ENCODE results near the gene MCRIP1. TPM values are rescaled to one million over a fixed set of nuclear protein-coding genes. Genes with fewer than 3 reads are reported as not detected.

Gene MCRIP1
- total and polyA plus RNA-seq, 2 of the 13 experiments (the other 11 are each of a cell fraction or from before 2014, with no cell fraction given): 79.7 to 84.9 TPM

DNA sequence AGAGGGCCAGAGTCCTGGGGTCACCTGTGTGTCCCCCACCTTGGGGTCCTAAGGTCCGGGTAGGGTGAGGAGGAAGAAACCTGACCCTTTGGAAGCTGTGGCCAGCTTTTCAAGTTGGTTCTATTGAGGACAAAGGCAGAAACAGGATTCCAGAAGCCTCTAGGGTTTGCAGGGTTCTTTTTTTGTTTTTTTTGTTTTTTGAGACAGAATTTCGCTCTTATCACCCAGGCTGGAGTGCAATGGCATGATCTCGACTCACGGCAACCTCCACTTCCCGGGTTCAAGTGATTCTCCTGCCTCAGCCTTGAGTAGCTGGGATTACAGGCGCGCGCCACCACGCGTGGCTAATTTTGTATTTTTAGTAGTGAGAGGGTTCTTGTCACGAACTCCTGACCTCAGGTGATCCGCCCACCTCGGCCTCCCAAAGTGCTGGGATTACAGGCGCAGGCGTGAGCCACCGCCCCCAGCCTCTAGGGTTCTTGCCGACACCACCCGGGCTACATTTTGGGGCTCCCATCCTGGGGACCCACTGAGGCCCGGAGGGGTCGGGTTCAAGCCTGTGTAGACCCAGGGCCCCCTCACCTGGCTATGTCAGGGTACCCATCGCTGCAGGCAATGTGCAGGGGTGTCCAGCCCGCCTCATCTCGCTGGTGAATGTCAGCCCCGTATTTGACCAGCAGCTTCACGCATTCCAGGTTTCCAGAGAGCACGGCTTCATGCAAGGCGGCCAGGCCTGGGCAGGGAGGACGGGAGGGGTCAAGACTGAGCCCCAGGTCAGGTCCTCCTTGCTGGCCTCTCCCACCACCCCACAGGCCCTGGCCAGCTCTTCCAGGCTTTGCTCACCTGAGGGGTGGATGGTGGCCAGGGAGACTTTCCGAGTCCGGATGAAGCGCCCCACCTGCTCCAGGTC lies 1.1 kb upstream of the MCRIP1 start (continued):
- TF ChIP-seq ZNF574 (CRISPR knock-in tag; IDR thresholded peaks at IDR 0.05) (no peak), AHR (CRISPR knock-in tag; IDR thresholded peaks at IDR 0.05) (no peak), POLR2A (IDR thresholded peaks at IDR 0.05; ENCODE audit: insufficient read depth in 1 of 2, low read depth in 2 of 2, low read length in 2 of 2) (peak in 1 of 2 experiments; percentile 28; a peak in 1 of 4 replicates), TOE1 (CRISPR knock-in tag; IDR thresholded peaks at IDR 0.05) (no peak), ATF3 (CRISPR knock-in tag; IDR thresholded peaks at IDR 0.05) (no peak), ZC3H4 (CRISPR knock-in tag; IDR thresholded peaks at IDR 0.05; ENCODE audit: borderline replicate concordance) (peak; percentile 57; the same call in 1 of the 2 replicates), HDAC6 (IDR thresholded peaks at IDR 0.05; ENCODE audit: low read depth, low read length) (no peak), MXD4 (CRISPR knock-in tag; IDR thresholded peaks at IDR 0.05) (no peak), MAFK (conservative IDR thresholded peaks at IDR 0.05 in 1 of 2, IDR thresholded peaks at IDR 0.05 in 1 of 2; ENCODE audit: low read length in 2 of 2) (no peak), ZNF18 (CRISPR knock-in tag; IDR thresholded peaks at IDR 0.05; ENCODE audit: insufficient replicate concordance) (no peak), ZNF777 (CRISPR knock-in tag; IDR thresholded peaks at IDR 0.05) (no peak), PCBP1 (IDR thresholded peaks at IDR 0.05; ENCODE audit: borderline replicate concordance, low read depth, low read length) (no peak), ZNF691 (CRISPR knock-in tag; IDR thresholded peaks at IDR 0.05; ENCODE audit: borderline replicate concordance, low read depth) (no peak), MTA1 (CRISPR knock-in tag; IDR thresholded peaks at IDR 0.05; ENCODE audit: borderline replicate concordance) (no peak), ZSCAN29 (CRISPR knock-in tag; conservative IDR thresholded peaks at IDR 0.05) (0 out of 2 replicates have a peak, but pooled peaks have one; percentile 30), ZNF552 (CRISPR knock-in tag; IDR thresholded peaks at IDR 0.05; ENCODE audit: borderline replicate concordance) (0 out of 2 replicates have a peak, but pooled peaks have one; percentile 39), GMEB1 (CRISPR knock-in tag; IDR thresholded peaks at IDR 0.05; ENCODE audit: borderline replicate concordance) (no peak), IRX3 (CRISPR knock-in tag; IDR thresholded peaks at IDR 0.05; ENCODE audit: borderline replicate concordance, low read depth) (no peak), KMT2B (CRISPR knock-in tag; IDR thresholded peaks at IDR 0.05) (no peak), ZBTB3 (CRISPR knock-in tag; IDR thresholded peaks at IDR 0.05; ENCODE audit: borderline replicate concordance, low read depth) (0 out of 2 replicates have a peak, but pooled peaks have one; percentile 17), ZMYM4 (CRISPR knock-in tag; IDR thresholded peaks at IDR 0.05) (no peak), ZNF766 (CRISPR knock-in tag; IDR thresholded peaks at IDR 0.05; ENCODE audit: borderline replicate concordance) (no peak)
